Stimulated activated CD8-positive, alpha-beta memory T cell treated with anti-CD3 and anti-CD28 coated beads, Interleukin-2, amount 100 ng/mL, for 1 hour (primary cell): Measurements from ENCODE around the gene ITGB6.
"Not testable (repeated sequence)": the region's sequence is repeated elsewhere in the genome, so short reads cannot be mapped to it uniquely, and the experiment has no call there.

ENCODE experiments used
- DNase-seq, 2 donors: peaks; one replicate each; pipeline ENCODE4 v3.0.0-alpha.2; 2020; ENCODE audit warnings: low read depth in 2 of 2

The ITGB6 gene

GRCh38 chr2:160181146-160181836 lies 18.8 kb downstream of the ITGB6 start:
- not testable (repeated sequence) for DNase-seq

GRCh38 chr2:160180690-160181089 lies 19.4 kb downstream of the ITGB6 start:
- DNase-seq: not testable (repeated sequence)

DNA sequence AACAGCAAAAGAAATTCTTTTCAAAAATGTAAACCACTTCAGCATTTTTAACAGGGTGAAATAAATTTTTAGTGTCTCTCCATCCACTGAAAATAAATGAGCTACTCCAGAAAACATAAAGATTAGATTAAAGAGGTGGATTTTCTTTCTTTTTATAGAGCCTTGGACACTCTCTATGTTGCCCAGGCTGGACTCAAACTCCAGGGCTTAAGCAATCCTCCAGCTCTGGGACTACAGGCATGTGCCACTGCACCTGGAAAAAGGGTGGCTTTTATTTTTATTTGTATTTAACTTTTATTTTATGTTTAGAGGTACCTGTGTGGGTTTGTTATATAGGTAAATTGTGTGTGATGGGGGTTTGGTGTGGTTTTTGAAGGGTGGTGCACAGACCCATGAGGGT lies 19.9 kb downstream of the ITGB6 start:
- no peak for DNase-seq

- DNase-seq: no peak
Observed at GRCh38 chr2:160175169-160176134, 24.6 kb downstream of the ITGB6 start.

- DNase-seq: no peak
Observed at GRCh38 chr2:160174322-160174721, 25.8 kb downstream of the ITGB6 start.

GRCh38 chr2:160169988-160170387 lies 30.1 kb downstream of the ITGB6 start:
- no peak for DNase-seq

- no peak for DNase-seq
Observed at GRCh38 chr2:160169471-160169870, 30.6 kb downstream of the ITGB6 start.

DNA sequence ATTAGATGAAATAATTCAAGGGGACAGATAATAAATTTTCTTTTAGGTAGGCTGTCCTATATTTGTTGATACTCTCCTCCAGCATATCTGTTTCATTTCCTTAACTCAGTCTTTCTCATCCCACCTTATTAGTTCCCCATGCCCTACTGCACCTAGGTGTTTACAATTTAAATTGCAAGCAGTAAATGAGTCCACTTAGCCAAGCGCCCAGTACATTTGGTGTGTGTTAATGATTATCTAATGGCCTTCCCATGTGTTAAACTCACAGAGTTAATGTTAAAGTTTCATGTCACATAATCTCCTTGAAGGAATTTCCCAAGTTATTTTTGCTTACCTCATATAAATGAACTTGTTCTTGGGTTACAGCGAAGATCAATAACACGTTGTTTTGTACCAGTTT lies 31.2 kb downstream of the ITGB6 start:
- no peak for DNase-seq

DNA sequence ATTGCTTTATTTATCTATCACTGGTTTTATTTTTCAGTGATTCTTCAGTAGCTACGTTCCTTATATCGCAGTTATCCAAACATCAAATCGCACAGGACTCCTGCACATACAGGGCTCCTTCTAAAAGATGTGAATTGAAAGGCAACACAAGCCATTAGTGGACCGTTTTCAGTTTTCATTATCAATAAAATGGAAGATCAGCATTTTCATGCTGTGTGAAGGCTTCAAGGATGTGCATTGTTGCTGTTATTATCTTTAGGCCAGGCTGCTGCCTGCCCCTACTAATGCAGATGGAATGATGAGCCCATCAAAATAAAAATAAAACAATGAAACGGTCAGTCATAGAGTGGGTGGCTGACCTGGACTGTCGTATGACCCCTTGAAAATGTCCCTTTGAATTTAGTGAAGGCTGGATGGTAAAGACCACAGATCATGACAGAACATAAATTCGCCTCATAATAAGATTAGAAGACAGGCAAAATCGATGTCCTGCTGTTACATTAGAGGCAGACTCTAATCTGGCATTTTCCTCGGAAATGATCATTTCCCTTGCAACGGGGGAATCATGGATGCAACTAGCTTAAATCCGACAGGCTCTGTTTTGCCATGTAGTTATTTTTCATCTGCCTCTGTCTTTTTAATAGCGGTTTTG lies 32.9 kb downstream of the ITGB6 start:
- no peak for DNase-seq

DNA sequence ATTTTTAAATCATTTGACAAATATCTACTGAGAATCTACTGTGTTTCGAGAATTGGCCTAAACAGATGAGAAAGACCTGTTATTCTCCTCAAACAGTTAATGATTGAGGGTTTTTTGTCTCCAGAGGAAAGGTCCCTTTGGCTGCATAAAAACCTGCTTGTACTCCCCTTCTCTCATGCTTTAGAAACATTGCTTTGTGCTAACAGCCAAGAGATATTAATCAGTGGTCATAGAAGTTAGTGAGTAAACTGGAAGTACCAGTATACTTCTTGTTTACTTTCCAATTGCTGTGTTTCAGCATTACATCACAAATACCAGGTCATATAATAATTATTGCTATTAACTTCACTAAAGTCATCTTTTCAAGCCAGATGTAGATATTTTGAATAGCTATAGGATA lies 34.1 kb downstream of the ITGB6 start:
- DNase-seq: no peak

DNA sequence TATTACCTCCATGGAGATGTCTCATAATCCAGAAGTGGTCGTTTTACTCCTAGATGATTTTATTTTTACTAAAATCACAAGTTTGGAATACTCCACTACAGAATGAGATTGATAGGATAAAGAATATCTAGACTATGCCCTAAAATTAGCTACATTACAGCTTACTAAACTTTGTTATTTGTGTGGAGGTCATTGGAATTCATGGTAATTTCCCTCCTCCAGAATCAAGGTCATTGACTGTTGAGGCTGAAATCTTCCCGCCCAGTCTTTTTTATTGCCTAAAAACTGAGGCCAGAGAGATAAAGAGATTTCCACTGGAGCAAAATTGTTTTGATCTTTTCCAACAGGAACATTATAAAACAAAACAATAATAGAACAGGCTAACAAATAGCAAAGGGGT lies 35.0 kb downstream of the ITGB6 start:
- DNase-seq: no peak

GRCh38 chr2:160157861-160158829 lies 41.9 kb downstream of the ITGB6 start:
- no peak for DNase-seq

DNA sequence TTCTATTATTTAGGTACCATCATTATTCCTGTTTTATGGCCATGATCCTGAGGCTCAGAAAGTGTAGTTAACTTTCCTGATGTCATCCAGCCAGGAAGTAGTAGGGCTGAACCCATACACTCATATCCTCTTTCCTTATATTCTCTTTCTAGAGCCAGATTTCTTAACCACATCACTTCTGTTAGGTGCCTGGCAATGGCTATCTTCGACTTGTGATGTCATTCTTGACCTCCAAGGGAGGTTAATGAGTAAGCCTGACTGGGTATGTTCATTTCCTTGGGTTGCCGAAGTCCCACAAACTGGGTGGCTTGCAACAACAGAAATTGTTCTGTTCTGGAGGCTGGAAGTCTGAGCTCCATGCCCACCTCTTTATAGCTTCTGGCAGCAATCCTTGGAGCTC lies 43.4 kb downstream of the ITGB6 start:
- no peak for DNase-seq

DNA sequence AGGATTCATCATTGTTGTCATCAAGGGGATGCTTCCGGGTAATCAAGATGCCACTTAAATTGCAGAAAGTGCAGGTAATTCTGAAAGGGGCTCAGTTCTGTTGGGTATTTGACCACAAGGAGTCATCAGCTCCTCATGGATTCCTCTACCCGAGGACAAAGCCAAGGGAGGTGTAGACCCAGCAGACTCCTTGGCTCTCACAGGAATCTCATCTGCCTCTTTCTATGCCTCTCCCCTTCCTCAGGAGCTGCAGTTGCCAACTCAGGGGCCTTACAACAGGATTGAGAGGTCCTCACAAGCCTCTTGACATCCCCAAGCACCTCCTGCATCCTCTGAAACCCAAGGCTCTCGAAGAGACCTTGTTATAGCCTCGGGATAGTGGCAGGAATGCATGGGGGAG lies 44.0 kb downstream of the ITGB6 start:
- DNase-seq: no peak

DNA sequence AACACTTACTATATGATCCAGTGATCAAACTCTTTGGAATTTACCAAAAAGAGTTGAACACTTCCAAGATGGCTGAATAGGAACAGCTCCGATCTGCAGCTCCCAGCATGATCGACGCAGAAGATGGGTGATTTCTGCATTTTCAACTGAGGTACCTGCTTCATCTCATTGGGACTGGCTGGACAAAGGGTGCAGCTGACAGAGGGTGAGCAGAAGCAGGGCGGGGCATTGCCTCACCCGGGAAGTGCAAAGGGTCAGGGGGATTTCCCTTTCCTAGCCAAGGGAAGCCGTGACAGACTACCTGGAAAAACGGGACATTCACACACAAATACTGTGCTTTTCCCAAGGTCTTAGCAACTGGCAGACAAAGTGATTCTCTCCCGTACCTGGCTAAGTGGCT lies 51.7 kb downstream of the ITGB6 start:
- not testable (repeated sequence) for DNase-seq

- DNase-seq: no peak
Observed at GRCh38 chr2:160145471-160145870, 54.6 kb downstream of the ITGB6 start.

- DNase-seq: no peak
Observed at GRCh38 chr2:160144280-160144990, 55.6 kb downstream of the ITGB6 start.

- DNase-seq: no peak
Observed at GRCh38 chr2:160142472-160142871, 57.6 kb downstream of the ITGB6 start.

DNA sequence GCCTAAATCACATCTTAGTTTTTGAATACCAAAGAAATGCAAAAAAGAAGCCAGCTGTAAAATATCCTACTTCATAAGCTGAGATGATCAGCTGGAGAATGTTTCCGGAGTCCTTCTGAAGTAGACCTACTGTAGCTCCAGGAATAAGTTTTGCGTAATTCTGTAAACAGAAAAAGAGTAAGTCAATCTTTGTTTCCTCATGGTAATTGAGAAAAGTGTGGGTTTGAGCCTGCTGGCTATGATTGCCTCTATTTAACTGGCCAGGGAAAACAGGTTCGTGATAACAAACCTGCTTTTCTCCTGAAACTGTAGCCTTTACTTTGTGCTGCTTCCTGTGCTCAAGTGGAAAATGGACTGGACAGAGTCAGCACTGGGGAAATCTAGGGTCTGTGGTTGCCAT lies 58.2 kb downstream of the ITGB6 start:
- DNase-seq: no peak

DNA sequence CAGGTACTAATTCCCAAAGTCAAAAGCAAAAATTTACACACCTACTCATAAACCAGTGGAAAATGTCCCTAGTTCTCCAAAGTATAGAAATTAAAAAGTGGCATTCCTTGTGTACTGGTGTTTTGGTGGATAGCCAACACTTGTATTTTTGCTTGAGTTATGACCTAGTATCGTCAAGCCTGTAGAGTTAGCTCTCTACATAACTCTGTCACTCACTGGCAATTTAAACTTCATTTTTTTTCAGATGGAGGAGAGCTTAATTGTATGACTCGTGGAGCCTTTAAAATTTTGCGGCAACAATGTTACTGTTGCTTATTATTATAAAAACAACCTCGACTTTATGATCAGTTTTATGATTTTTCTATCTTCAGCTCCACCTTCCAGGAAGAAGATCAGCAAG lies 58.7 kb downstream of the ITGB6 start:
- no peak for DNase-seq

- no peak for DNase-seq
Observed at GRCh38 chr2:160140471-160140870, 59.6 kb downstream of the ITGB6 start.
